ENCODE data around the gene DIP2C. TPM values are rescaled to one million over a fixed set of nuclear protein-coding genes. Genes with fewer than 3 reads are reported as not detected.
"Not testable (repeated sequence)": the region's sequence is repeated elsewhere in the genome, so short reads cannot be mapped to it uniquely, and the experiment has no call there.

DIP2C gene
- total RNA-seq, 1 donor from 2014 or later, result 5.1 TPM

DNA sequence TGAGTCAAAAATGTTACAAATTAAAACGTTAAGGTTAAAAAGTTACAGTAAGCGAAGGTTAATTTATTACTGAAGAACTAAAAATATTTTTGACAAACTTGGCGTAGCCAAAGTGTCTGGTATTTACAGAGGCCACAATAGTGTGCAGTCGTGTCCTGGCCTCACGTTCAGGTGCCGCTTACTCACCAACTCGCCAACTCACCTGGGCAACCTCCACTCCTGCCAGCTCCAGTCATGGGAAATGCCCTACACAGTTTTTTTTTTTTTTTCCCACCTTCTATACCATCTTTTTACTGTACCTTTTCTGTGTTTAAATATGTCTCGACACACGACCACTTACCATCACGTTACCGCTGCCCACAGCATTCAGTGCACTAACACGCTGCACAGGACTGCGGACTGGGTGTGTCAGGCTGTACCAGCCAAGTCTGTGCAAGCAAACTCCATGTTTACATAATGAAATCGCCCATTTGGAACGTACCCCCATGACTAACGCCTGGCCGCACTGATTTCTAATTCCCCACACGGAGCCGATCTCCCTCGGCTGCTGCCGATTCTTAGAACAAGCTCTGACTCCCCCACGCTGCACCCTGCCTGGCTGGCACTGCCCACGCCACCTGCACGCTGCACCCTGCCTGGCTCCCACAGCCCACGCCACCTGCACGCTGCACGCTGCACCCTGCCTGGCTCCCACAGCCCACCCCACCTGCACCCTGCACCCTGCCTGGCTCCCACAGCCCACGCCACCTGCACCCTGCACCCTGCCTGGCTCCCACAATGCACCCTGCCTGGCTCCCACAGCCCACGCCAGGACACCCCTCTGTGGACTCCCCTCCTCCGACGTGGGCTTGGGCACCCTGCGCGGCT is 351.1 kb downstream of the DIP2C start:
- no peak for DNase-seq (ENCODE audit: low read depth, low spot score)

DNA sequence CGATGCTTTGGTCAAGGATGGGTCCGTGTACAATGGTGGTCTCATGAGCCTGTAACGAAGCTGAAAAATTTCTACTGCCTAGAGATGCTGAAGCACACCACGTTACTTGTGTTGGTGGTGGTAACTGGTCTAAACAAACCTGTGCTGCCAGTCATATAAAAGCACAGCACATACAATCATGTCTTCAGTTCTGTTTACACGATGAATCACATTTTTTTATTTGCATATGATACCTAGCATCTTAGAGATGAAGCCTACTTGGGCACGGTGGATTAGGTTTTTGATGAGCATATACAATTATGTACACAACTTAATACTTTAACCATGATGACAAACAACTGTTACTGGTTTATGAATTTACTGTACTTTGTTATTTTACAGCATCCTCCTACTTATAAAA is 353.2 kb downstream of the DIP2C start:
- DNase-seq (ENCODE audit: low read depth, low spot score), result no peak

DNA sequence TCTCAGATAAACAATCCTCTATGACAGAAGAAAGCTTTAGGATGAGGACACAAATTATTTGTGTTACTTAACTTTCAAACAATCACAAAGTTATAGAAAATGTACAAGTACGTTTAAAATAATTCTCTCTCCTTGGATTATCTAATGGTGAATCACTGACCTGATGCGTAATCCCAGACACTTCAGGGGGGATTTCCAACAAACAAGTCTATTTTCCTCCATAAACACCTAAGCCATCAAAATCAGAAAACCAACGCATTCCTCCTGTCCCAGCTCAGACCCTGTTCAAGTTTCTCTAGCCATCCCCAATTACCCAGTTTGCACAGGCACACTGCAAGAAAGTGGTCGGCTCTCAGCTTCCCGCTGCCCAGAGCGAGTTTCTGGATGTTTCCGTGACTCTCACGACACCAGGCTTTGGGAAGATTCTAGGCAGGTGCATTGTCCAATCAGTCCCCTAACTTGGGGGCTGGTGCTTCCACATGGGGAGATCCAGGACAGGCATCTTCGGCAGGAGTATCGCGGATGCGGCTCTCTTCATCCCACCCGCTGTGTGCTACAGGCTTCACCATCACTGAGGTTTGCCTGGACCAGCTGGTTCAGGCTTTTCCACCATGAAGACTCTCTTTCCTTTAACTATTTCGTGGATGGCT is 354.2 kb downstream of the DIP2C start:
- DNase-seq (ENCODE audit: low read depth, low spot score), result no peak

DNA sequence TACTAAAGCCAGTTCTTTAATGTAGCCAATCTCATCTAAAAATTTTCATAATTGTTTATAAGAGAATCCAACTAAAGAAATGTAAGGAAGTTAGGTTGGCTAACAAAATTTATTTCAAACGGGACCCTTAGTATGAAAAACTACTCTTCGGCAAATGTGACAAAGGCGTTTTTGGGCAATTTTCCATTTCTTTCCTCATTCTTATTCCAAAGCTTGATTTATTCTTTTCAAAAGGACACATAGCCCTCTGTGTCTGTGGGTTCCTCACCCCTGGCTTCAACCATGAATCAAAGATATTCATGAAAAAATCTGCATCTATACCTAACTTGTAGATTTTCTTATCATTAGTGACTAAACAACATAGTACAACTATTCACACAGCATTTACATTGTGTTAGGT is 358.3 kb downstream of the DIP2C start:
- DNase-seq (ENCODE audit: low read depth, low spot score), result no peak

DNA sequence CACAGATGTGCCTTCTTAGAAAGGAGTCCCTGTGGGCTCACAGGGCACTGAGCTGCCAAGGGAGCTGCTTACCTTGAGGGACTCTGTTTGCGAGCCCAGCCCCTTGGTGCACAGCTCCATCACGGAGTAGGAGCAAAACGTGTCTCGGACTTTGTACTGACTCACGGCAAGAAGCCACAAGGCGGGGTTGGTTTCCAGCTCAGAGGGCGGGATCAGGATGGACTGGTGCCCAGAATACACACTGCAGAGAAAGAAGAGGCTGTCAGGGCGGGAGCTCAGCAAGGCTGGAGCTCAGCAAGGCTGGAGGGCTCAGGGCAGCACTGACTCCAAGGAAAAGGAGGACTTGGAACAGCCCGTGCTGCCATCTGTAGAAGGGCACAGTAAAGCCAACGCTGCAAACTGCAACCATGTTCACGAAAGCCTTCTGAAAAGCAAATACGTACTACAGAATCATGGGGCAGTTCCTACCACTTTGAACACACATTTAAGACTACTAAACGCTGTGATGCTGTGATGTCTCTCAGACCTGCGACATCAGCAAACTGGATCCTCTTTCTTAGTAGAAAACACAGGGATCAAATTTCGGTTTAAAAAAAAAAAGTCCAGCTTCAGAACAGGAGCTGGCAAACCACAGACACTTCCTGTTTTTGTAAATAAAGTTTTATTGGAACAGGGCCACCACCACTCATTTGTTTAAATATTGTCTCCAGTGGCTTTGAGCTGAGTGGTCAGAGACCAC is 359.9 kb downstream of the DIP2C start:
- DNase-seq (ENCODE audit: low read depth, low spot score), result peak; percentile 51

DNA sequence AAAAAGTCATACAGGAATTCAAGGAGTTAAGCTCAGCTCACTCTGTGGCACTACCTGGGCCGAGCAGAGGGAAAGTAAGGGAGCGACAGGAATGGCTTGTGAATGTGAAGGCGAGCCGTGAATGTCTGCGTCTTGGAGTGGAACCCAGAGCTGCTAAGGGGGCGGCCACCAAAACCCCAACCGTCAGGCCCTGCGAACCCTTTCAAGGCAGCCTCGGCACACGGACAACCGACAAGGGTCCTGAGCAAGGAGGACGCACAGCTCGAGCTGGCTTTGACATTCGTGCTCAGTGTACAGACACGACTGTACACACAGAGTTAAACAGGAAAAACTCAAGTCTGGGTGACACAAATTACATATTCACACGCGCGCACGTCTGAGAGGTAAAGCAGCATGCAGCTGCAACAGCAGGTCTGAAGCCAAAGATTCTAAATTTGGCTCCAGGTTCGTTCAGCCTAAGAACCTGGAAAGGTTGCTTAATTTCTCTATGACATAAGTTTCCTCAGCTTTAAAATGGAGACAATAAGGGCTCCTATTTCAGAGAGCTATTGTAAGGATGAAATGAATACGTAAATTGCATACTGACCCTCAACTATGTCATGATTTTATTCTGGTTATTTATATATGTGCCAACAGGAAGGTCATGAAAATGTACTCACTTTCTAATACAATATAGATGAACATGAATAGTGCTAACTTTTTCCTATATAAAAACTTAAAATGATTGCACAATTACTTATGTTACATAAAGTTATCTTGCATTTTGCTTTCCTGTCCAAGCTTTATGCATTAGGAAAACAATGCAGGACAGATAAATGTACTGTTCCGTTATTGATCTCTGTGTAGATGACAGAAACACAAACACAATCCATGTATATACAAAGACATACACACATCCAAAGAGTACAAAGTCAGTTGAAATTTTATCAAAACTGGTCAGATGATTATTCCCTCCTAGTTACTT is 361.3 kb downstream of the DIP2C start:
- no peak for DNase-seq (ENCODE audit: low read depth, low spot score)

DNA sequence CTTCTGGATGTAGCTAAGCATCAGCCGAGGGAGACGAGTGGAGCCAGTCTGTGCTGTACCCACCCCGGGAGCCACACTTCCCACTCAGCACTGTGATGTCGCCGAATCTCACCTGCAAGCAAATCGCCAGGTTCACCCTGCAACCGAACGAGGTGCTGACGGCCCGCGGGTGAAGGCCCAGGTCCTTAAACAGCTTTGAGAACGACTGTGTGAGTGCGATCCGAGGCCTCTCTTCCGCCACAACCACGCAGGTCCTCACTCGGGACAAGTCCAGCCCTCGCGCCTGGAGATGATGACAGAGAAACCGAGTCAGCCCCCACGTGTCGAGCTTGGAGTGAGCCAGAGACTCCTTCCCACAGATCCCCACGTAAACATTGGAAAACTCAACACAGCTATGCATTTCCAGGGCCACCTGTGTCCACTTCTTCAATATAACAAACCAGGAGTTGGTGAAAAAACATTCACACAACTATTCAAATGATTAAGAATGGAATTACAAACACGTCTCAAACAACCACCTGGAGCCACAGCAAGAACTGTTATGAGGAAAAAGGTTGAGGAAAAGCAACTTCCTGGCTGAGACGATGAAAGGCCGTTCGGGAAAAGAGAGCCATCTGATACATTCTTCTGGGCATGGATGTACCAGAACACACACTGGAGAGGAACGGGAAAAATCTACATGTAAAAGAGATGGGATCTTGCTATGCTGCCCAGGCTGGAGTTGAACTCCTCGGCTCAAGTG is 362.4 kb downstream of the DIP2C start:
- no peak for DNase-seq (ENCODE audit: low read depth, low spot score)

DNA sequence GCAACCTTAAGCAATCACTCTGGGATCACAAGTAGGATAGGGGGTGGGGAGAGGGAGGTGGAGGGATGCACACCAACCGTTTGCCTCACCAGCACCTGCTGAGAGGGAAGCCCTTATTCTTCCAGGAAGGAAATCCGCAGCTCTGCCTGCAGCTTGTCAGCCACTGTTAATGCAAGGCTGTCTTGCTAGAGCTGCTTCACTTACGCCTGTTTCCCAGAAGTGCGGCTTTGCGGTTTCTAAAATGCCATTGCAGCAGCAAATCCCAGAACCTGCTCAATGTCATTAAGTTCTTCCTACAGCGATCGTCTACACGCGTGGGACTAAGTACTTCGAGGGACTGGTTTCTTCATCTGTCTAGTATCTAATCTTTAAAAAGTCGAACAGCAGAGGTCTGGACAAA is 363.1 kb downstream of the DIP2C start:
- no peak for DNase-seq (ENCODE audit: low read depth, low spot score)

DNA sequence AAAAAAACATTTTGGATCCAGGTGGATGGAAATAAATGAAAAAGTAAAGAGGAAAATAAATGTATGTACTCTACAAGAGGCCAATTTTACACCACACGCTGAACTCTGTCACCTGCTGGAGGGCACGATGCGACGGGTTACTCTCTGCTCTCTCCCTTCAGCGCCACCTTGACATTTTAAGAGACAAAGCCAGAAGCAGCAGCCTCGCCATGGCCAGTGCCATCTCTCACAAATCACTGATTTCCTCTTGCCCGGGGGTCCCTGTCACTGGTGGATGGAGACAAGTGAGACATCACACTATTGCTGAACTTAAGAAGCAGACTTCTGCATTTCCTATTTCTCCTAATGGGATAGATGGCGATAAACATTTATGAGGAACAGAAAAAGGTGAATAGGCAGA is 364.2 kb downstream of the DIP2C start:
- DNase-seq (ENCODE audit: low read depth, low spot score), result no peak

DNA sequence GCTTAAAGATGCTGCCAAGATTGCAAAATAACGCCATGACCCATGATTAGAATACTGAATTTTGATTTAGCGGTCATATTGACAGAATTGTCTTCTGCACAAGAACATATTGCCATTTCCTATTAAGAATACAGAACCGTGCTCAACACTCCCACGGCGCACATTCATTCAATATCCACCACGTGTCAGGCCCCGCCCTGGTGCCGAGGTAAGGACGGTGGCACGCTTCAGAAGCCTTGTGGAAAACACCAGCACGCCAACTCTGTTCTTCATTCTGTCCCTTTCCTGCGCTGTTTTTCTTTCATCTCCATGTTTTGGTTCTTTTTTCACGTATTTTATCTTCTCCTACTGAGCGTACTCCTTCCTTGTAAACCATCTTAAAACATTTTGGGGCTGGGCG is 364.9 kb downstream of the DIP2C start:
- no peak for DNase-seq (ENCODE audit: low read depth, low spot score)

DNA sequence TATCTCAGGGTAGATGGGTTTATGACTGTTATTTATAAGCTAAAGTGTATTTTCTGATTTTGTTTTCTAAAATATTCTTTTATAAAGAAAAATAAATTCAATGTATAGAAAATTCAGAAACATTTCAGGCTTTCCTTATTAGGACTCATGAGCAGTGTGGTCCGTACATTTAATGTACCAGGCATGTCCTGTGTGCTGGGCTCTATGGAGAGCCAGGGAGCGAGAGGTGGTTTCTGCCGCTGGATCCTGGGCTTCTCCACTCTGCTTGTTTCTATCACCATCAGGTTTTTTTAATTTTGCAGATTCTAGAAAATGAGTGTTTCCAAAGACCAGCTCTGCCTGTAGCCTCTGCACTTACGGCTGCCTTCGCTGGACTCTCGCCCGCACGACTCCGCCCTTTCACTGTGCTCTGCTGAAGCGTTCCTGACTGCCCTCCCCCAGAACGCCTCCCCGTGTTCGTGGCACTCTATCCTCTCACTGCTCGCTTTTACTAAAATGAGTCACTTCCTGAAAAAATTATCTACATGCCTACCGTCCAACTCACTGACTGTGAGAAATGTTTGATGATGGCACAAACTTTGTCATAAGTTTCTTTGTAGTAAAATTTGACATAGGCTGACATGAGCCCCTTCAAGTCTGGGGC is 365.7 kb downstream of the DIP2C start:
- DNase-seq (ENCODE audit: low read depth, low spot score), result peak; percentile 74

DNA sequence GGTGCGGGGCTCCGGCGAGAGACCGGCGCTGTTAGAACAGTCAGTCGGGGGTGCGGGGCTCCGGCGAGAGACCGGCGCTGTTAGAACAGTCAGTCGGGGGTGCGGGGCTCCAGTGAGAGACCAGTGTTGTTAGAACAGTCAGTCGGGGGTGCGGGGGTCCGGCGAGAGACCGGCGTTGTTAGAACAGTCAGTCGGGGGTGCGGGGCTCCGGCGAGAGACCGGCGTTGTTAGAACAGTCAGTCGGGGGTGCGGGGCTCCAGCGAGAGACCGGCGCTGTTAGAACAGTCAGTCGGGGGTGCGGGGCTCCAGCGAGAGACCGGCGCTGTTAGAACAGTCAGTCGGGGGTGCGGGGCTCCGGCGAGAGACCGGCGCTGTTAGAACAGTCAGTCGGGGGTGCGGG is 366.4 kb downstream of the DIP2C start:
- DNase-seq (ENCODE audit: low read depth, low spot score), result not testable (repeated sequence)

DNA sequence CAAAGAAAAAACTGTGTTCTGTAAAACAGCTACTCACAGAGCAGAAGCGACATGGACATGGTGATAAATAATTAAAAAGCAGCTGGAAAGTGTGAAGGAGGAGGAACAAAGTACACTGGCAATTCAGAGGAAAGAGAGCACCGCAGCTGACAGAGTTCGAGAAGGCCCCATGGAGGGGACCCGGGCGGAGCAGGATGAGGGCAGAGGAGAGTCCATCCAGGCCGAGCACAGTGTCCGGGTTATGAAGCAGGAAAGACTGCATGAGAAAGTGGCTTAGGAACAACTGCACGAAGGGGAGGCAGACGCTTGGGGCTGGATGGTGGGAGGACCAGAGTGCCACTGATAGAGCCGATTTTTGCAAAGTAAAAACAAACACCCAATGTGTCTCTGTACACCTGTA is 368.7 kb downstream of the DIP2C start:
- no peak for DNase-seq (ENCODE audit: low read depth, low spot score)

DNA sequence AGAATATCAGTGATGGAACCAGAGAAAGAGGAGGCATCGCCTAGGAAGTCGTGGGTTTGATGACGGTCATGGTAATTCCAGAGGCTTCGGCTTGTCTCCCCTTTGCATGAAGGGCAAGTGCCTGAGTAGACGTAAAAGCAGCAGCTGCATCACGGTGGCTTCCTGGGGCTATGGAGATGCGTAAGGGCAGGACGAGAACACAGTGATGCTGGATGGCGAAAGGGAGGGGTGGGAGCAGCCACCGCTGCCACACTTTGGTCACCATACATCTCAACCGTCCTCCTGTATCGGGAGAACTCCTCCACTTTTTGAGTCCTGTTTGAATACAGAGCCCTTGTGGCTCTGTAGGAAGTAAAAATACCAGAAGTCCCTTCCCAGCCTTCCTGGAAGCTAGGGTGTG is 371.5 kb downstream of the DIP2C start:
- no peak for DNase-seq (ENCODE audit: low read depth, low spot score)

DNA sequence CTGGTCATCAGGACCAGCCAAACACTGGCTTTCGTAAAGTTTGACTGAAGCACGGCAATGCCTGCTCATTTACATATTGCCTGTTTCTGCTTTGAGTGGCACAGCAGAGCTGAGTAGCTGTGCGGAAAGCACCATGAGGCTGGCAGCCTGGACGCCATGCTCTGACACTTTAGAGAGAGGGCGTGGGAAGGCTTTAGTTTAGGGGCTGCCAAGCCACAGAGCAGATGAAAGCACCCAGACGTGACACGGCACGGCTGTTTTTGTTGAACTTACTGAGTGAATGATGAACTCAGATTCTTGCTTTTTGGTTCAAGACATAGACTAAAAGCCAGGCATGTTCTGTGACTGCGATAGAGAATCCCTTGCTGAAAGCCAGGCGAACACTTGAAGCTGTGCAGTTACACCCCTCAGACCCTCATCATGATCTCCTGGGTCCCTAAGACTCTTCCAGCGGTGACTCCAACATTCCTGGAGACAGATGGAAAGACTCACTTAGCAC is 372.1 kb downstream of the DIP2C start:
- no peak for DNase-seq (ENCODE audit: low read depth, low spot score)

DNA sequence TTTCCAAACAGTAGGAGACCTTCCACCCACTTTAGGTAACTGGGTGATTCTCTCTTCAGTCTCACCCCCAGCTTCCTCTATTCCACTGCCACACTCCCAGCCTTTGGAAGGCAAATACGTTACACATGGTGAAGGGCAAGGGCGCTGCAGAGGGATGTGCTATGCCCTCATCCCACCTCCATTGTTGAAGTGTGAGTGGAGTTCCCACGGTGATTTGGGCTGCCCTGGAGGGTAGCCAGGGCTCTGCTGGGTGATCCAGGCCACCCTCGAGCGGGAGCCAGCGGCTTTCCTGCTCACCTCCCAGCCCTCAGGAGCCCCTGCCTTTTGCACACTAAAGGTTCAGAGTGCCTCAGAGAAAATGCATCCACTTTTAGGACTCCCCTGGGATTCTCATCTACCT is 373.1 kb downstream of the DIP2C start:
- DNase-seq (ENCODE audit: low read depth, low spot score), result no peak

DNA sequence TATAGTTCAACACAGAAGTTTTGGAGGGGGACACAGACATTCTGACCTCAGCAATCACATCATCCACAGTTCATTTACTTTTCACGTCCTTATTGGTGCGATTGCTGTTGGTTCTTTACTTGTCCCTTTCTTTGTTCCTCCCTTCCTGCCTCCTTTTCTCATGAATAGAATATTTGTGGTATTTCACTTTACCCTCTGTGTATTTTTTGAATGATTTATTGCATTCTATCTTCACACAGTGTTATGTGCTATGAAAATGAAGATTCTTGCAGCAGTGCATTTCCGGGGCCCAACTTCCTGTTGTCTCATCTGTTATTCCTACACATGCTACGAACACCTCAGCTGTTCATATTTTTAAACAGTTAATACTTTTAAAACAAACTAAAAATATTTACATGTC is 374.6 kb downstream of the DIP2C start:
- DNase-seq (ENCODE audit: low read depth, low spot score), result no peak

DNA sequence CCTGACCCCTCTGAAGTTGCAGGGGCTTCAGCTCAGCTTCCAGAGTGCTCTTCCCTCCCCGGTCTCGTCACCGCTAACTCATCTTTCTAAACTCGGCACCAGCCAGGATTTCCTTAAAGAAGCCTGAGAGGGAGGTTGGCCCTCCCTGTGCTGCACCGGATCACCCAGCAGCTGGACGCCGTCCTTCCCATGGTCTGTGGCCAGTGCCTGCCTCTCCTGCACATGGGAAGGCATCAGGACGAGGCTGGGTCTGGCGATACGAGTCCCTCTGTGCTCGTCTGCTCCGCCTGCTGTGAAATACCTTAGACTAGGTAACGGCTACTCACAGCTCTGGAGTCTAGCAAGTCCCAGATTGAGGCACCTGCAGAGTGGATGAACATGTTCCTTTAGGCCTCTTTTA is 375.1 kb downstream of the DIP2C start:
- no peak for DNase-seq (ENCODE audit: low read depth, low spot score)

DNA sequence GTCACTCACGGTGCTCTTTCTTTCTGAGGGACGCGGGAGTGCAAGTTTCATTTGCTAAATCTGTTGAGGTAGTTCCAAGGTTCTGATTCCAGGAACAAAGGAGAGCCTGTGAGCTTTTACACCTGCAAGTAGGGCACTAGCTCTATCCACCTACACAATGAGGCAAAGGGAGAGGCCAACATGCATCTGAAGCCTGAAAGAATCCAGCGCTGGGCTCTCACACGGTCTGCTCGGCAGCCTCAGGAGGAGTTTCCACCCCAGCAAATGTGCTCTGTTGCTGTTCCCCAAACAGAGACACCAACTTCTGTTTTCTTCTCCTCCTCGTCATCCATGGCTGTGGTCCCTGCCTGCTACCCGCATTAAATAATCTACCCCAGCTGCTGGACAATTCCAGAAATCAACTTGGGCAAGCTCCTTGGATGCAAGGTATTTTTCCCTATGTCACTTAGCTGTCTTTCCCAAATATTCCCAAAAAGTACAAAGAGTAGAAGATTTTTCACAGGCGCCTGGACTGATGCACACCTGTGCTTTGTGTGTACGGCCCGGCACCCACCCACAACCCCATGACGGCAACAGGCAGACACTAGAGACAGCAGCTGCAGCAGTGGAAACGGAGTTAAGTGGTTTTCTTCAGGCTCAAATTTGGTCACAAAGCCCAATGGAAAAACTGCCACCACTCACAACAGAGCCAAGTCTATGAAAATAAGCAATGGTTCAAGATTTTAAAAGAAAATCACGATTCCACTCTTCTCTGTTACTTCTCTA is 377.4 kb downstream of the DIP2C start:
- DNase-seq (ENCODE audit: low read depth, low spot score), result no peak

Measured in pulmonary artery endothelial cell (primary cell).